Measurements from ENCODE around the gene HECTD4.

HECTD4 gene

DNA sequence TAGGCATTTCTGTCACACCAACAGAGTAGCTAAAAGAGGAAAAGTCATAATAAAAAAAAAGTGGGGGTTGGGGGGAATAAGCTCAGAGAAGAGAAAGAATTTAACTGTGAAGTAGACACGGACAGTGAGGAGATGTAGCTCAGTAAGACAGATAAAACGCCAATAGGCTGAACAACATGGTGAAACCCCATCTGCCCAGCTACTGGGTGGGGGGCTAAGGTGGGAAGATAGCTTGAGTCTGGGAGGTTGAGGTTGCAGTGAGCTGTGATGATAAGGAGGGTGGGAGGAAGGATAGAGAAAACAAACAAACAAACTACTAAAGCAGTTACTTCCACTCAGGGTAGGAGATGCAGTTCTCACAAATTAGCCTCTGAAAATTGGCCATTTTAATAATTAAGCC lies 25.0 kb downstream of the HECTD4 start:
- H3K4me1 ChIP-seq (ENCODE audit: control insufficient read depth, low read length): peaks cover 11% of the 10 kb centered on the region
- H3F3A ChIP-seq (ENCODE audit: control insufficient read depth, insufficient read depth): no peaks in the 10 kb centered on the region
- no peaks in the 10 kb centered on the region for H3K36me3 ChIP-seq (ENCODE audit: control insufficient read depth, low read length)
- no peak overlapping the region for H3K4me2 ChIP-seq (ENCODE audit: low read length)
- H3K4me3 ChIP-seq (ENCODE audit: low read length): no peak overlapping the region
- no peak overlapping the region for H3K27ac ChIP-seq (ENCODE audit: low read depth, low read length)
- H3K9me2 ChIP-seq (replicated peaks; ENCODE audit: control insufficient read depth, low read length): no peaks in the 10 kb centered on the region
- 0 out of 2 replicates have a peak, but pooled peaks cover 4% of the 10 kb centered on the region for H4K20me1 ChIP-seq (ENCODE audit: control insufficient read depth, insufficient read depth, low read depth, low read length)
- H3K9me3 ChIP-seq (ENCODE audit: control insufficient read depth, insufficient read depth, low read length): no peaks in the 10 kb centered on the region
- H3K27me3 ChIP-seq (ENCODE audit: control insufficient read depth, low read length): no peaks in the 10 kb centered on the region
- peaks cover 58% of the 10 kb centered on the region for H3K79me2 ChIP-seq (ENCODE audit: control insufficient read depth, low read length)
- TF ChIP-seq CTCF (IDR thresholded peaks at IDR 0.05; ENCODE audit: low read depth, low read length, poor library complexity, severe bottlenecking): no peak
- no peak for TF ChIP-seq EZH2phosphoT487 (IDR thresholded peaks at IDR 0.05; ENCODE audit: borderline replicate concordance, low read length)

GRCh38 chr12:112354399-112354798 lies 27.8 kb downstream of the HECTD4 start:
- TF ChIP-seq CTCF (IDR thresholded peaks at IDR 0.05; ENCODE audit: low read depth, low read length, poor library complexity, severe bottlenecking) (no peak), EZH2phosphoT487 (IDR thresholded peaks at IDR 0.05; ENCODE audit: borderline replicate concordance, low read length) (no peak)
- Histone ChIP-seq H4K20me1 (ENCODE audit: control insufficient read depth, insufficient read depth, low read depth, low read length) (peaks cover 4% of the 10 kb centered on the region; the same call in 1 of the 2 replicates), H3K79me2 (ENCODE audit: control insufficient read depth, low read length) (peaks cover 61% of the 10 kb centered on the region), H3K4me2 (ENCODE audit: low read length) (no peak overlapping the region), H3K36me3 (ENCODE audit: control insufficient read depth, low read length) (no peaks in the 10 kb centered on the region), H3K9me3 (ENCODE audit: control insufficient read depth, insufficient read depth, low read length) (no peaks in the 10 kb centered on the region), H3F3A (ENCODE audit: control insufficient read depth, insufficient read depth) (no peaks in the 10 kb centered on the region), H3K27ac (ENCODE audit: low read depth, low read length) (no peak overlapping the region), H3K27me3 (ENCODE audit: control insufficient read depth, low read length) (no peaks in the 10 kb centered on the region), H3K9me2 (replicated peaks; ENCODE audit: control insufficient read depth, low read length) (no peaks in the 10 kb centered on the region), H3K4me3 (ENCODE audit: low read length) (no peak overlapping the region), H3K4me1 (ENCODE audit: control insufficient read depth, low read length) (peaks cover 11% of the 10 kb centered on the region)

- no peaks in the 10 kb centered on the region for H3F3A ChIP-seq (ENCODE audit: control insufficient read depth, insufficient read depth)
- H3K4me1 ChIP-seq (ENCODE audit: control insufficient read depth, low read length): peaks cover 11% of the 10 kb centered on the region
- peaks cover 60% of the 10 kb centered on the region for H3K79me2 ChIP-seq (ENCODE audit: control insufficient read depth, low read length)
- H3K4me3 ChIP-seq (ENCODE audit: low read length): no peak overlapping the region
- TF ChIP-seq EZH2phosphoT487 (IDR thresholded peaks at IDR 0.05; ENCODE audit: borderline replicate concordance, low read length) (no peak), CTCF (IDR thresholded peaks at IDR 0.05; ENCODE audit: low read depth, low read length, poor library complexity, severe bottlenecking) (no peak)
- peaks cover 4% of the 10 kb centered on the region; the same call in 1 of the 2 replicates for H4K20me1 ChIP-seq (ENCODE audit: control insufficient read depth, insufficient read depth, low read depth, low read length)
- H3K9me3 ChIP-seq (ENCODE audit: control insufficient read depth, insufficient read depth, low read length): no peaks in the 10 kb centered on the region
- H3K36me3 ChIP-seq (ENCODE audit: control insufficient read depth, low read length): no peaks in the 10 kb centered on the region
- no peaks in the 10 kb centered on the region for H3K9me2 ChIP-seq (replicated peaks; ENCODE audit: control insufficient read depth, low read length)
- no peaks in the 10 kb centered on the region for H3K27me3 ChIP-seq (ENCODE audit: control insufficient read depth, low read length)
- no peak overlapping the region for H3K4me2 ChIP-seq (ENCODE audit: low read length)
- no peak overlapping the region for H3K27ac ChIP-seq (ENCODE audit: low read depth, low read length)
These were observed 28.8 kb downstream of the HECTD4 start for GRCh38 chr12:112353393-112353792.
